Measurements from ENCODE around the gene PTP4A1.

Gene PTP4A1

DNA sequence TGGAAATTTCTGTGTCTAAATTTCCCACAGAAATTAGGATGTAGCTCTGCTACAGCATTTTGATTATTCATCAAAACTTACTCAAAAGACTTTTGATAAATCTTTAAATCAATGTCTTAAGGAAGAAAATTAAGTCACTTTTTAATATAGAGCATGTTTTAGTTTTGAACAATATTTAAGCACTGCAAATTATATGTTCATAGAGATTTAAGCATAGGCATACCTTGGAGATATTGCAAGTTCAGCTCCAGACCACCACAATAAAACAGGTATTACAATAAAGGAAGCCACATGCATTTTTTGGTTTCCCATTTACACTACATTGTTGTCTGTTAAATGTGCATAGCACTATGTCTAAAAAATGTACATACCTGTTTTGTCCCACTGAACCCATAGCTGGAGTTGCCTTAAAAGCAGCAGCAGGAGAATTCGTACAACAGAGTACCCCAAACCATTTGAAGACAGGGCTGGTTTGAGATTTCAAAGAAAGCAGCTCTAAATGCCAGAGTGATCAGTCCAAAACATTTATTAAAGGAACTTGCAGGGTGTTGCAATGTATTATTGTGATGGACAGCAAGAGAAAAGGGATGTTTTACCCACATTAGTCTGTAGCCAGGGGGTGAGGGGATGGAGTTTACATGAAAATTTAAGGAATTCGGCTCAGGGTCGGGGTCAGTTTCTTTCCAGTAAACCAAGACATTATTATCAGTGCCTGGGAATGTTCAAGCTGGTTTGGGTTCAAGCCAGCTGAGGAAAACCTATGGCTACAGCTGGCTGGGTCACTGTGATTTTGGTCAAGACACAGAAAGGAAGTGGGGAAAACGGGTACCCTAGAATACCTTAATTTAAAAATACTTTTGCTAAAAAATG lies 6.3 kb upstream of the PTP4A1 start:
- TF ChIP-seq, protein P1, sequence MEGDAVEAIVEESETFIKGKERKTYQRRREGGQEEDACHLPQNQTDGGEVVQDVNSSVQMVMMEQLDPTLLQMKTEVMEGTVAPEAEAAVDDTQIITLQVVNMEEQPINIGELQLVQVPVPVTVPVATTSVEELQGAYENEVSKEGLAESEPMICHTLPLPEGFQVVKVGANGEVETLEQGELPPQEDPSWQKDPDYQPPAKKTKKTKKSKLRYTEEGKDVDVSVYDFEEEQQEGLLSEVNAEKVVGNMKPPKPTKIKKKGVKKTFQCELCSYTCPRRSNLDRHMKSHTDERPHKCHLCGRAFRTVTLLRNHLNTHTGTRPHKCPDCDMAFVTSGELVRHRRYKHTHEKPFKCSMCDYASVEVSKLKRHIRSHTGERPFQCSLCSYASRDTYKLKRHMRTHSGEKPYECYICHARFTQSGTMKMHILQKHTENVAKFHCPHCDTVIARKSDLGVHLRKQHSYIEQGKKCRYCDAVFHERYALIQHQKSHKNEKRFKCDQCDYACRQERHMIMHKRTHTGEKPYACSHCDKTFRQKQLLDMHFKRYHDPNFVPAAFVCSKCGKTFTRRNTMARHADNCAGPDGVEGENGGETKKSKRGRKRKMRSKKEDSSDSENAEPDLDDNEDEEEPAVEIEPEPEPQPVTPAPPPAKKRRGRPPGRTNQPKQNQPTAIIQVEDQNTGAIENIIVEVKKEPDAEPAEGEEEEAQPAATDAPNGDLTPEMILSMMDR (IDR thresholded peaks at IDR 0.05; ENCODE audit: borderline replicate concordance, insufficient read depth, low read depth, low read length) = no peak
- H3K4me3 ChIP-seq (ENCODE audit: low read depth, low read length) = no peak overlapping the region

DNA sequence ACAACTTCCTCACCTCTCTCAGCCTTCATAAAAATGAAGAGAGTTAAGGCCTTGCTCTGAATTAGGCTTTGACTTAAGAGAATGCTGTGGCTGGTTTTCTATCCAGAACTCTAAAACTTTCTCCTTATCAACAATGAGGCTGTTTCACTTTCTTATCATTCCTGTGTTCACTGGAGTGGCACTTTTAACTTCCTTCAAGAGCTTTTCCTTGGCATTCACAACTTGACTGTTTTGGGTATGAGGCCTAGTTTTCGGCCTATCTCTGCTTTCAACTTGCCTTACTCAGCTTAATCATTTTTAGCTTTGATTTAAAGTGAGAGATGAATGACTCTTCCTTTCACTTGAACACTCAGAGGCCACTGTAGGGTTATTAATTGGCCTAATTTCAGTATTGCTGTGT lies 4.3 kb upstream of the PTP4A1 start:
- no peak overlapping the region for H3K4me3 ChIP-seq (ENCODE audit: low read depth, low read length)
- TF ChIP-seq, protein P1 (IDR thresholded peaks at IDR 0.05; ENCODE audit: borderline replicate concordance, insufficient read depth, low read depth, low read length) = no peak

DNA sequence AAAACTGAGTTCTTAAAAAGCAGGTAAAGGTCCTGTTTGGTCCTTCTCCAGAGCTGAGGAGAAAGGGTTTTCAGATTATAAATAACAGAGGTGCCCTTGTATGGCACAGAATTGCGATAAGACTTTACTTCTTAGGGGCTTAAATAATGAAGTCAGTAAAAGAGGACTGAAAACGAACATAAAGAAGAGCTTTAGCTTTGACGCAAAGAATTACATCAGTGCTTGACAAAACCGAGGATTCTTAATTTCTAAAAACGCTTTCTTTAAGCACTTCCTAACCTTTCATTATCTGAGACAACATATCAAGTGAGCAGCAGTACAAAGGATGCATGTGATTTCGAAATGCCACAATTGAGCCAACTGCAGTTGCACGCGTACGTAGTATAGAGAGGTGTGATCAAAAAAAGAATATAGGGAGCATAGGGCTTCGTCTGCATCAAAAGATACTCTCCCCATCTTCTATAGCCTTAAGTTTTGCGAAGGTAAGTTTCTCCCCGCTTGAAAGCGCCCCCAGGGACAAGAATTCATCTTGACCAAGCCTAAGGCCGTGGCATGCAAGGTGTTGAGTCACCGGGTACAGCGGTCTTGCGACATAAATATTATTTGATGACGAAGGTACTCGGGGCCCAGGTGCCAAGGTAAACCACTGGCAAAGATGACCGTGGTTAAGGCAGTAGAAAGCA lies 778 bp upstream of the PTP4A1 start:
- peak overlapping the region; percentile 43 for H3K4me3 ChIP-seq (ENCODE audit: low read depth, low read length)
- TF ChIP-seq, protein P1 (IDR thresholded peaks at IDR 0.05; ENCODE audit: borderline replicate concordance, insufficient read depth, low read depth, low read length) = no peak

DNA sequence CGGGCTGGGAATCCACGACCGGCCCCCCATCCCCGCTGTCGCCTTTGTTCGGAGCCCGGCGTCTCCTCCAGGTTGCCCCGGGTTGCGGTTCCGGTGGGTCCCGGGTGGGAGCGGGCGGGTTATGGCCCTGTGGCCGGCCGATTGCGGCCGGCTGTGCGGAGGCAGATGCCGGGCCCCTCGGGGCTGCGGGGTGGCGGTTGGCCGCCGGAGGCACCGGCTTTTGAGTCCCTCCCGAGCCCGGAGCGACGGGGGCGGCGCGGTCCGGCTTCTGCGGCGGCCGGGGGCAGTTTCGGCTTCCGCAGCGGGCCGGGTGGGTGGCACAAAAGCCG lies 431 bp downstream of the PTP4A1 start:
- H3K4me3 ChIP-seq (ENCODE audit: low read depth, low read length) = peak overlapping the region; percentile 74
- TF ChIP-seq, protein P1 (IDR thresholded peaks at IDR 0.05; ENCODE audit: borderline replicate concordance, insufficient read depth, low read depth, low read length) = no peak

DNA sequence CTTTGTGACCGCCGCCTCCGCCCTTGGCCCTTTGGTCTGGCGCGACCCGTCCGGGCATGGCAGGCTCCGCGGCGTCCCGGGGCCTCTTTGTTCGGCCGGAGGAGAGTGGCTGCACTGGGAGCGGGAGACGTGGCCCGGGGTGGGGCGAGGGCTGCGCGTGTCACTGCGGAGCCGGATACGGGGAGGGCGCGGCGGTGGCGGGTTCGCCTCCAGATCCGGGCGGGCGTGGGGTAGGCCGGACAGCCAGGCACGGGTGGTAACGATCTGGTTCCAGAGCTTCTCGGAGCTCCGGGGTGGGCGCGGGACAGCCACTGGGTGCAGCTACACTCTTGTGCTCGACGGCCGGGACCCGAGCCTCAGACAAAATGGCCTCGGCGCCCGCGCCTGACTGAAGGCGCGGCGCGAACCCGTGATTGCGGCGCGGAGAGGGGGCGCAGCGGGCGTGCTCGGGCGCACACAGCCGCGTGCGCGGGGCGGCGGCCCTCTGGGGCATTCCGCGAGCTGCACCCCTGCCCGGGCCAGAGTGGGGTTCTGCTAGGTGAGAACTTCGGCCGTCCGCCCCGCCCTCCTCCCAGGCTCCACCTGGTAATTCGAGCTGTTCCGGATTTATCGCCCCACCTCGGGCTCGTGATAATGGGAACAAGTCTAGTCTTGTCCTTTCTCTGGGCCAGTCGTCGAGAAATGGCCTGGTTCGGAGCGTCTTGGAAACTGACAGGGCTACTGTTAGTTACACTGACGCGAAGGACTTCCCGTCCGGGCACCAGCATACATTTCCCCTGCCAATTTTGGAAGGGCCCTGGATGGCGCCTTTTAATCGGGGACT lies 1.0 kb downstream of the PTP4A1 start:
- TF ChIP-seq, protein P1 (IDR thresholded peaks at IDR 0.05; ENCODE audit: borderline replicate concordance, insufficient read depth, low read depth, low read length) = no peak
- peak overlapping the region; percentile 74 for H3K4me3 ChIP-seq (ENCODE audit: low read depth, low read length)

DNA sequence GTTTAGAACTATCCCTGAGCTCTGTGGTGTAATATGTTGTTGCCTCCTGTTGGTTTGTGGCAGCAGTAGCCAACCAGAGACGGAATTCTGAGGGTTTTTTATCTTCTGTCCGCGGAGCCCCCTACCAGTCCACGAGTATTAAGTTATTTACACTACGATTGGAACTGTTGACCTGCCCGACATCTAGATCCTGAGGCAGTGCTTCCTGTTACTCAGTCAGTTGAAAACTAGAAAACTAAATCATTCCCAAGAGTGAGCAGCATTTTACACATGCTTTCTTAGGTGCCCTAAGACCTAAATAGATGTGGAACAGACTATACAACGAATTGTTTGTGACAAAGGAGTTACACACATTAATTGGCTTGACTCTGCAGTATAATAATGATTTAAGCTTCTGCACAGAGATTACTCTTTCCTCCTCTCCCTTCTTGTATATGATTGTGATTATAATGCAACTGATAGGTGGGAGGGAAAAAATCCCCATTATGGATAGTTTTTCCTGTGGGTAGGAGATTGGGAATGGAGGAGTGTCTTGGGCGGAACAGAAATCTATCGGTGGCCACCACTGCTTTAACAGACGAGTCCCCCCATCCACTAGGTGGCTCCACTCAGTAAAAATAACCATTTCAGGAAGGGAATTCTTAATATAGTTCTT lies 1.7 kb downstream of the PTP4A1 start:
- TF ChIP-seq, protein P1 (IDR thresholded peaks at IDR 0.05; ENCODE audit: borderline replicate concordance, insufficient read depth, low read depth, low read length) = peak; percentile 58

More for the DNA sequence above, 1.7 kb downstream of the PTP4A1 start:
- H3K4me3 ChIP-seq (ENCODE audit: low read depth, low read length) = peak overlapping the region; percentile 74
